Measurements from ENCODE around the gene ACVR2A.

Gene ACVR2A

DNA sequence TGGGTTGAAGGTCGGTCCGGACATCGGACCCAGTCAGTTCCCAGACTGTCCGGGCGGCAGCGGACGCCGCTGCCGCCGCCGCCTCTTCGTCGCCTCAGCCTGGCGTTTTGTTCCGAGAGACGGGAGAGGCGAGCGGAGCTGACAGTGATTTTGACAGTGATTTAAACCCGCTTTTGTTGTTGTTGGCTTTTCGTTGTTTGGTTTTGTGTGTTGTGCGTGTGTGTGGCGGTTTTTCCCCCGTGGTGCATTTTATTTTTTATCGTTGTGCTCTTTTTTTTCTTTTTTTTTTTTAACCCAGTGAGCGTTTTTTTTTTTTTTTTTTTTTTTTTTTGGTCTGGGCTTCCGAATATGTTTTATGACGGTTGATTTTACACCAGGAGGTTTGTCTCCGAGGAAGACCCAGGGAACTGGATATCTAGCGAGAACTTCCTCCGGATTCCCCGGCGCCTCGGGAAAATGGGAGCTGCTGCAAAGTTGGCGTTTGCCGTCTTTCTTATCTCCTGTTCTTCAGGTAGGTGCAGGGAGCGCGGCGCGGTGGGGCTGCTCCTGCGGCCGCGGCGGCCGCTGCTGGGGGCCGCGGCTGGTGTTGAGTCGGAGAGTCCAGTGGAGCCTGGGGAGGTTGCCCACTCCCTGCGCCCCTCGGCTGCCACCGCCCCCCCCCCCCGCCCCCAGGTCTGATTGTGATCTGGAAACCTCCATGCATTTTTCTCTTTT is at the start of gene ACVR2A:
TSS of gene ACVR2A (plus strand) at position 333 of the 714 bp plus-strand sequence. CDS start at position 457, 124 bp downstream.
- Histone ChIP-seq H3K27ac (no peak within 1 kb of the TSS), H3K4me1 (ENCODE audit: control insufficient read depth in 1 of 2, insufficient read depth in 1 of 2, low read depth in 1 of 2, low read length in 1 of 2) (peaks cover 4 to 13% of the 10 kb centered on the region in 2 experiments), H3K4me3 (ENCODE audit: low read depth in 1 of 2, low read length in 1 of 2) (peak within 1 kb of the TSS; percentile 54 to 62), H3K27me3 (peaks cover 100% of the 10 kb centered on the region), H3K9me3 (no peaks in the 10 kb centered on the region), H3K36me3 (no peaks in the 10 kb centered on the region)
- TF ChIP-seq, protein P1, sequence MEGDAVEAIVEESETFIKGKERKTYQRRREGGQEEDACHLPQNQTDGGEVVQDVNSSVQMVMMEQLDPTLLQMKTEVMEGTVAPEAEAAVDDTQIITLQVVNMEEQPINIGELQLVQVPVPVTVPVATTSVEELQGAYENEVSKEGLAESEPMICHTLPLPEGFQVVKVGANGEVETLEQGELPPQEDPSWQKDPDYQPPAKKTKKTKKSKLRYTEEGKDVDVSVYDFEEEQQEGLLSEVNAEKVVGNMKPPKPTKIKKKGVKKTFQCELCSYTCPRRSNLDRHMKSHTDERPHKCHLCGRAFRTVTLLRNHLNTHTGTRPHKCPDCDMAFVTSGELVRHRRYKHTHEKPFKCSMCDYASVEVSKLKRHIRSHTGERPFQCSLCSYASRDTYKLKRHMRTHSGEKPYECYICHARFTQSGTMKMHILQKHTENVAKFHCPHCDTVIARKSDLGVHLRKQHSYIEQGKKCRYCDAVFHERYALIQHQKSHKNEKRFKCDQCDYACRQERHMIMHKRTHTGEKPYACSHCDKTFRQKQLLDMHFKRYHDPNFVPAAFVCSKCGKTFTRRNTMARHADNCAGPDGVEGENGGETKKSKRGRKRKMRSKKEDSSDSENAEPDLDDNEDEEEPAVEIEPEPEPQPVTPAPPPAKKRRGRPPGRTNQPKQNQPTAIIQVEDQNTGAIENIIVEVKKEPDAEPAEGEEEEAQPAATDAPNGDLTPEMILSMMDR (IDR thresholded peaks at IDR 0.05): no peak

DNA sequence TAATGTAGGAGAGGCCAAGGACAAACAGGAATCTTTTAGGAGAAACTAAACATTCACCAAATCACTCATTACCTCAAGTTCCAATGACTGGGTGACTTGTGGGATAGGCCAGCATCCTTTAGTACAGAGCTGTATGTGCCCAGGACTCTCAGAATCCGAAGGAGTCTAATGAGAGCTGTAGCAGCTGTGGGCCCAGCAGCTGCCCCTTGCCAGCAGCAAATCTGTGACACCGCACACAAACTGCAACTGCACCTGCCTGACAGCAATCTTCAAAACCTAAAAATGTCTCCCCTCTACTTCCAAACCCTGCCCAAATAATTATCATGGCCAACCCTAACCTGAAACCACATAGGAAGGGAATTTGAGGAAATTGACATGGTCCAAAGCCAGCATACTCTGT is 44.5 kb upstream of the ACVR2A start:
- Histone ChIP-seq H3K9me3 (no peaks in the 10 kb centered on the region), H3K27ac (no peak overlapping the region), H3K27me3 (no peaks in the 10 kb centered on the region), H3K4me1 (ENCODE audit: control insufficient read depth in 1 of 2, insufficient read depth in 1 of 2, low read depth in 1 of 2, low read length in 1 of 2) (no peaks in the 10 kb centered on the region), H3K36me3 (no peaks in the 10 kb centered on the region), H3K4me3 (ENCODE audit: low read depth in 1 of 2, low read length in 1 of 2) (no peak overlapping the region)
- TF ChIP-seq, protein P1 (IDR thresholded peaks at IDR 0.05): no peak

DNA sequence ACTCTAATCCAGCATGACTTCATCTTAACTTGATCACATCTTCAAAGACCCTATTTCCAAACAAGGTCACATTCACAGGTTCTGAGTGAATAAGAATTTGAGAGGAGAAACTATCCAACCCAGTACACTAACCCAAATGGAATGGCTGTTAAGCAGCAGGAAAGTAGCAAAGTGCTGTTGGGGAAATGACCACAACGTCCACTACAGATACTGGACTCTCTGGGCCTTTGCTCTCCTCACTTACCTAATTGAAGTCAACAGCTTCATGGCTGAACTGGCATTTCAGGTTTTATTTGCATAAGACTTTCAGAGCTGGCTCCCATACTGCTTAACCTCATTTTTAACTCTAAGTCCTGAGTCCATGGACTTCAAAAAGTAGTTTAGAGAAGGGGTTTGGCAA is 38.0 kb upstream of the ACVR2A start:
- Histone ChIP-seq H3K4me3 (ENCODE audit: low read depth in 1 of 2, low read length in 1 of 2) (no peak overlapping the region), H3K27me3 (no peaks in the 10 kb centered on the region), H3K9me3 (no peaks in the 10 kb centered on the region), H3K27ac (no peak overlapping the region), H3K4me1 (ENCODE audit: control insufficient read depth in 1 of 2, insufficient read depth in 1 of 2, low read depth in 1 of 2, low read length in 1 of 2) (no peaks in the 10 kb centered on the region), H3K36me3 (no peaks in the 10 kb centered on the region)
- TF ChIP-seq, protein P1 (IDR thresholded peaks at IDR 0.05): no peak

DNA sequence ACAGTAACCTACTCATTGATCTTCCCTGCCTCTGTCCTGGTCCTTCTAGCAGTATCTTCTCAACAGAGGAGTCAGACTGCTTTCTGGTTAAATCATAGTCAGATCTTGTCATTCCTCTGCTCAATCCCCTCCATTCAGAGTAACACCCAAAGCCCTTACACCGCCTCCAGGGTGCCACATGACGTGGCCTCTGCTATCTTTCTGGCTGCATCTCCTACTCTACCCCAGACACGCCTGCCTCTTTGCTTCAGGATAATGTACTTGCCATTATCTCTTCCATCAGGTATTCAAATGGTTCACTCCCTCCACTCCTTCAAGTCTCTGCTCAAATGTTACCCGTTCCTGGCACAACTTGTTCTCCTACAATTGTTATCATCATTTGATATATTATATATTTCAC is 36.3 kb upstream of the ACVR2A start:
- Histone ChIP-seq H3K9me3 (no peaks in the 10 kb centered on the region), H3K4me3 (ENCODE audit: low read depth in 1 of 2, low read length in 1 of 2) (no peak overlapping the region)
- TF ChIP-seq, protein P1 (IDR thresholded peaks at IDR 0.05): no peak

DNA sequence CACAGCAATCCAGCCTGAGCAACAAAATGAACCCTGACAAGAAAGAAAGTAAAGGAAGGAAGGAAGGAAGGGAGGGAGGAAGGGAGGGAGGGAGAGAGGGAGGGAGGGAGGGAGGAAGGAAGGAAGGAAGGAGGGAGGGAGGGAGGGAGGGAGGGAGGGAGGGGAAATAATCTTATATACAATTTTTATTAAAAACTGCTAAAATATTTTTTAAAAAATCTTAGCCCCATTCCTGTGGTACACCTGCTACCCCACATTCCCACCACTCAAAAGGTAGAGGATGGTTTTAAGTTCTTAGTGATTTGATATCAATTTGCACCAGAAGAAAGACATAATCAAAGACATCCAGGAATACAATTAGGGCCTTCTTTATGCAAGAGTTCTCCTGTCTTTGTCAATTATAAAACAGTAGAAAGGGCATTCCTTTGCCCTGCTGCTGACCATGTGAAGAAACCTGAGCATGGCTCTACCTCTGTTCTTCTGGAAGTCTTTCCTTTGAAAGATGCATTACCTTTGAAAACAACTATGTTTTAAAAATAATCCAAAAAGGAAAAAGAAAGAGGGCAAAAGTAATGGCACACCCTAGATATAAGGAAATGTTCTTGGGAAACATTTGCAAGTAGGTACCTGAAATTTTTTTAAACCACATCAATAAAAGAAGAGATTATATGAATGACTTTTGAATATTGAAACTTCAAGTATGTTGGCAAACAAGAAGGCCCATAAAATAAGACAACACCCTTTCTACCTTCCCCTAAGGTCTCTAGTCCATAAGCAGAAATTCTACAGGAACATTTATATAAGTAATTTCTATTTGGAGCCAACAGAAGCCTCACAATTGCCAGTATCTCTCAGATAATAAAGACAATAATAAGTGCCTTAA is 33.7 kb upstream of the ACVR2A start:
- Histone ChIP-seq H3K36me3 (no peaks in the 10 kb centered on the region), H3K9me3 (no peaks in the 10 kb centered on the region), H3K4me3 (ENCODE audit: low read depth in 1 of 2, low read length in 1 of 2) (no peak overlapping the region), H3K27ac (no peak overlapping the region), H3K27me3 (no peaks in the 10 kb centered on the region), H3K4me1 (ENCODE audit: control insufficient read depth in 1 of 2, insufficient read depth in 1 of 2, low read depth in 1 of 2, low read length in 1 of 2) (no peaks in the 10 kb centered on the region)
- TF ChIP-seq, protein P1 (IDR thresholded peaks at IDR 0.05): no peak

More for the DNA sequence above, 36.3 kb upstream of the ACVR2A start:
- H3K27me3 ChIP-seq: no peaks in the 10 kb centered on the region
- H3K36me3 ChIP-seq: no peaks in the 10 kb centered on the region
- no peaks in the 10 kb centered on the region for H3K4me1 ChIP-seq (ENCODE audit: control insufficient read depth in 1 of 2, insufficient read depth in 1 of 2, low read depth in 1 of 2, low read length in 1 of 2)
- no peak overlapping the region for H3K27ac ChIP-seq

Measured in neutrophil (primary cell).